Skeletal muscle tissue (tissue), 4 donors: ENCODE results near the gene ABTB2. TPM values are rescaled to one million over a fixed set of nuclear protein-coding genes. Genes with fewer than 3 reads are reported as not detected.

ENCODE experiments used
- H3K27ac ChIP-seq: one replicate; pipeline ENCODE4 v1.7.0; 2013; ENCODE audit warnings: mild to moderate bottlenecking, low read depth, low read length, inconsistent platforms
- H3K27me3 ChIP-seq, 3 donors: one replicate each; pipeline ENCODE4 v1.7.0; 2013; ENCODE audit warnings: low read length in 3 of 3; ENCODE audit not compliant: control insufficient read depth in 3 of 3, insufficient read depth in 3 of 3
- H3K36me3 ChIP-seq, 3 donors: one replicate each; pipeline ENCODE4 v1.7.0; 2013; ENCODE audit warnings: low read length in 3 of 3; ENCODE audit not compliant: control insufficient read depth in 3 of 3, insufficient read depth in 3 of 3
- H3K4me1 ChIP-seq, 3 donors: one replicate each; pipeline ENCODE4 v1.7.0; 2013; ENCODE audit warnings: low read length in 3 of 3, mild to moderate bottlenecking in 3 of 3; ENCODE audit not compliant: control insufficient read depth in 3 of 3, insufficient read depth in 3 of 3
- H3K4me3 ChIP-seq, 3 donors: one replicate each; pipeline ENCODE4 v1.7.0; 2013; ENCODE audit warnings: low read length in 3 of 3
- H3K9ac ChIP-seq, 3 donors: one replicate each; pipeline ENCODE4 v1.7.0; 2013; ENCODE audit warnings: low read length in 3 of 3, mild to moderate bottlenecking in 3 of 3, moderate library complexity in 2 of 3, low read depth in 1 of 3
- H3K9me3 ChIP-seq, 3 donors: one replicate each; pipeline ENCODE4 v1.7.0; 2013; ENCODE audit warnings: low read length in 3 of 3; ENCODE audit not compliant: control insufficient read depth in 3 of 3
- total RNA-seq: library from RNA; depleted of rRNA; stranded (reverse); fragments of >200 nt; gene quantifications from one replicate; pipeline ENCODE4 v1.2.3, GENCODE V29; 2014
- donor health status: Osteomylitis.

Gene ABTB2
- total RNA-seq, 1 donor from 2014 or later, result 6.3 TPM

DNA sequence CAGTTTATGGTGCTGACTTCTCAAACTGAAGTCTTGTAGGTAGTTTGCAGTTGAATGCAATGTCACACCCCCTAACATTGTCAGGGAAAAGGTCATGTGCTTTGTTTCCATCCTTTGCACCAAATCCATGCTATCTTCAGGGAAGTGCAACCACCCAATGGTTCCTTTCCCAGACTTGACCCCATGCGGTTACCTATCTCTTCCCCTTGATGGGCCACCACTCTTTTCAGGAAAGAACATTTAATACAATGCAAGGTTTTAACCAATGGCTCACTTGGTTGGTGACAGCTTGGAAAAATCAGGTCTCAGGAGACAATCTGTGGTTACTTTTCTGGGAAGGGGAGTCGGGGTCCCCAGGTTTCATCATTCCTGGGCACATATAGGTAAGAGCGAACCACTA is 2.1 kb downstream of the ABTB2 start:
- peak overlapping the region in 1 of 3 donors; percentile 72 for H3K9ac ChIP-seq
- no peaks in the 10 kb centered on the region for H3K9me3 ChIP-seq
- peaks cover 35 to 43% (median 40%) of the 10 kb centered on the region in 3 donors for H3K4me1 ChIP-seq
- H3K27me3 ChIP-seq, result no peaks in the 10 kb centered on the region
- H3K4me3 ChIP-seq, result peak overlapping the region; percentile 69 to 85 (median 82)
- no peaks in the 10 kb centered on the region for H3K36me3 ChIP-seq
- H3K27ac ChIP-seq, result no peak overlapping the region

DNA sequence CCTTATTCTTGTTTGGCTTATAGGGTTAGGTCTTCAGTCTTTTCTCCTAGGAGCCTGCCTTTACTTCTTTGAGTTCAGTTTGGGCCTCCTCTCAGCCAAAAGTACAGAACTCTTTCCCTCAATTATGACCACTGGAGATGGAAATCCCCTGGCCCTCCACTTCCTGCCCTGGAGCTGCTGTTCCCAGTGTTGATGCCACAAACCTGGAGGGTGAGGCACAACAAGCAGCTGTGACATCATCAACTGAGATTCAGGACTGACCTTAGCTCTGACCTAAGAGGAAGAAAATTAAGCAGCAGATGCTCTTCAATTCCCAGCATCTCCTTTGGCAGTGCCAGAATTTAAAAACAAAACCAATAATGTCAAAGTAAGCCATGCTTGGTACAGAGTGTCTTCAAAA is 3.0 kb downstream of the ABTB2 start:
- Histone ChIP-seq H3K4me3 (no peak overlapping the region), H3K36me3 (no peaks in the 10 kb centered on the region)

DNA sequence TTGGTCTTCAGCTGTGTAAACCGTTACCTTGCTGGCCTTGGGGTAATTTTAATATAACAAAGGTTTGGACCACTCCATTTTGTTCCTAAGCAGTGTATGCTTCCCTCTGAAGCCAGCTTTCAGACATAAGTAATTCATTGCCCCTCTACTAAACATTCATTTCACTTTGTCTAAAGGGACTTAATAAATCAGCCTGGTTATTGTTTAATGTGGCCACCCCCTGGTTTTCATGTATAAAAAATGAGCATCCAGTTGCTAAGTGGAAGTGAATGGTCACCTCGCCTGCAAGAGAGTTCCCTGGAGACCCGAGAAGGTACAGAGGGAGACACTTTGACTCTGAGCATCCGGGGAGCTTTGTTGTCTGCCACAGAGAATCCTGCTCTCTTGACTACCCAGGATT is 3.9 kb downstream of the ABTB2 start:
- no peaks in the 10 kb centered on the region for H3K9me3 ChIP-seq
- H3K36me3 ChIP-seq, result no peaks in the 10 kb centered on the region
- H3K4me3 ChIP-seq, result no peak overlapping the region
- no peaks in the 10 kb centered on the region for H3K27me3 ChIP-seq
- H3K9ac ChIP-seq, result no peak overlapping the region
- H3K27ac ChIP-seq, result no peak overlapping the region
- H3K4me1 ChIP-seq, result peaks cover 50 to 58% (median 54%) of the 10 kb centered on the region in 3 donors

More for the DNA sequence above, 3.0 kb downstream of the ABTB2 start:
- Histone ChIP-seq H3K9me3 (no peaks in the 10 kb centered on the region), H3K9ac (no peak overlapping the region), H3K27me3 (no peaks in the 10 kb centered on the region), H3K4me1 (peaks cover 42 to 52% (median 48%) of the 10 kb centered on the region in 3 donors), H3K27ac (no peak overlapping the region)

DNA sequence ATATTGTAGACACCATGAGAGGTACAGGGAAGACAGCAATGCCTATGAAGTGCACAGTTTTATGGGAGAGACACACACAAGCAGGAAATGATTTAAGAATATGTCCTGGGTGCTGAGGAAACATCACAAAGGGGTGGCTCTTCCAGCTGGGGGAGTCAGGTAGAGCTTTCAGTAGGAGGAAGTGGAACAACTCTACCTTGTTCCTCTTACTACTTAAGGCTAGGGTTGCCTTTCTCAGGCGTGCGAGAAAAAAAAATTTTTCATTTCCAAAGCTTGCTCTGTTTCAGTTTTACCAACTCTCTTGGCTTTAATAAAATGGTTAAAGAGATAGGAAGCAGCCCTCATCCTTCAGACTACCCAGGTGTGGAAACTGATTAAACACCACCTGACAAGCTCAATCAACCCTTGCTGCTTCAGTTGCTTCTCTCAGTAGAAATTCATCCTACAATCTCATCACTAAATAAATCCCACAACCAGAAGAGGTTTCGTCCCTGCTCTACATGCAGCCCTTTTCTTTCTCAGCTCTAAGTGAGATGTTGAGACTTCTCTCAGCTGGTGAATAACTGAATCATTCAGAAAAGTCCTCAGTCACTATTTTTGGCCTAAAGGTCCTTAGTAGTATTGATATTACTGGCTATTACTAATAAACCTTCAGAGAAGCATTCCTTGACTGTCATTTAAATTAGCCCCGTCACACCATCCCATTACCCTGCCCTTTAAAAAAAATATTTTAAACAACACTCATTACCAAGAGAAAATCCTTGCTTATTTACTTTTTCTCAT is 5.9 kb downstream of the ABTB2 start:
- peaks cover 53 to 63% (median 54%) of the 10 kb centered on the region in 3 donors for H3K4me1 ChIP-seq
- H3K9ac ChIP-seq, result no peak overlapping the region
- H3K9me3 ChIP-seq, result no peaks in the 10 kb centered on the region

DNA sequence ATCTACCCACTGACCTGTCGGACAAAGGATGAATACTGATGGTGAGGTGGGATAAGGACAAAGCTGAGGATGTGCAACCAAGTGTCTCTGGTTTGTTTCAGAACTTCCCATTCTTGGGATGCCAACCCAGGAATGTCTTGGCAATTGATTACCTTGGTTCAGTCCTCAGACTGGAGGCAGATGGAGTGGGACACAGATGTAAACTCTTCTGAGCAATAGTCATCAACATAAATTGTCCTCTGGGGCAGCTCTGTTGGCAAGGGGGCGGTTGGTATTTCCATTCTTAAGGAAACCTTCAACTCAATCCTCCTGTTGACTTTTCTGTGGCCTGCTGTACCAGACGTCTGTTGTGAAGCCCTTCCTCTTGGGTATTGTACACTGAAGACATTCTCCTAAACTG is 6.8 kb downstream of the ABTB2 start:
- peaks cover 54 to 62% (median 54%) of the 10 kb centered on the region in 3 donors for H3K4me1 ChIP-seq
- H3K9me3 ChIP-seq, result no peaks in the 10 kb centered on the region
- no peaks in the 10 kb centered on the region for H3K27me3 ChIP-seq
- no peak overlapping the region for H3K27ac ChIP-seq
- H3K4me3 ChIP-seq, result no peak overlapping the region
- no peak overlapping the region for H3K9ac ChIP-seq
- no peaks in the 10 kb centered on the region for H3K36me3 ChIP-seq

More for the DNA sequence above, 5.9 kb downstream of the ABTB2 start:
- H3K4me3 ChIP-seq, result no peak overlapping the region
- no peaks in the 10 kb centered on the region for H3K36me3 ChIP-seq
- no peaks in the 10 kb centered on the region for H3K27me3 ChIP-seq
- no peak overlapping the region for H3K27ac ChIP-seq

DNA sequence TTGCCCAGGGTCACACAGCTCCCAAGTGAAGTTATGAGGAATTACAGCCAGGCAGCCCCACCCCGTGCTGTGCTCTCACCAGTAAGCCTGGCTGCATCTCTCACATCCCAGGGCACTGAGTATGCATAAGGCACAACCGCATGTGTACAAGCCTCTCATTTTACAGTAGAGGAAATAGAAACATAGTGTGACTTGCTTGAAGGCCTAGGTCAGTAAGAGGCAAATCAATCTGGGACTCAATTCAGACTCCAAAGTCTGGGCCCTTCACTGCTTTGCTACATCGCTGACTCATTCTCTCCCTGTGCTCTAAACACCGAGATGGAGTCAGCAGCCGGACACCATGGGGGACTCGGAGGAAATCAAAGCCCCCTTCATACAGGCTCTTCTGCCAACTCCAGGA is 7.9 kb downstream of the ABTB2 start:
- Histone ChIP-seq H3K4me3 (no peak overlapping the region), H3K9me3 (no peaks in the 10 kb centered on the region), H3K27ac (peak overlapping the region; percentile 31), H3K4me1 (peaks cover 55 to 62% (median 56%) of the 10 kb centered on the region in 3 donors), H3K27me3 (no peaks in the 10 kb centered on the region), H3K9ac (peak overlapping the region in 1 of 3 donors; percentile 23), H3K36me3 (no peaks in the 10 kb centered on the region)

DNA sequence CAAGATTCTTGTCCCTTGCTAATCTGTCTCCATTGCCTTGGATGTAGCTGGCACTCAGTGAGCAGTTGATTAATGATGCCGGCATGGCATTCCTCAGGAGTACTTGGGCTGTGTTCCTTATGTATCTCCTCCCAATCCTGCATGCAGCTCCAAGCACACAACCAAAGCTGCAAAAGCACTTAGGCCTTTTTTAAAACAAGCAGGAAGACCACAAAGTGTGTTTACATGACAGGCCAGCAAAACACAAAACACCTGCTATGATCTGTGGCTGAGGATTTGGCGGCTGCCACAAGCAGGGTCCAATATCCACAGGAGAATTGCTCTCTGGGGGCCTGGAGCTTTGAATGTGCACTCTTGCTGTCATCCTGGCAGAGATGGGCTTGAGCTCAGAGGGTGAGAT is 8.9 kb downstream of the ABTB2 start:
- Histone ChIP-seq H3K27ac (peak overlapping the region; percentile 7), H3K36me3 (no peaks in the 10 kb centered on the region), H3K27me3 (no peaks in the 10 kb centered on the region), H3K4me1 (peaks cover 56 to 62% (median 59%) of the 10 kb centered on the region in 3 donors), H3K4me3 (no peak overlapping the region), H3K9ac (no peak overlapping the region), H3K9me3 (no peaks in the 10 kb centered on the region)

DNA sequence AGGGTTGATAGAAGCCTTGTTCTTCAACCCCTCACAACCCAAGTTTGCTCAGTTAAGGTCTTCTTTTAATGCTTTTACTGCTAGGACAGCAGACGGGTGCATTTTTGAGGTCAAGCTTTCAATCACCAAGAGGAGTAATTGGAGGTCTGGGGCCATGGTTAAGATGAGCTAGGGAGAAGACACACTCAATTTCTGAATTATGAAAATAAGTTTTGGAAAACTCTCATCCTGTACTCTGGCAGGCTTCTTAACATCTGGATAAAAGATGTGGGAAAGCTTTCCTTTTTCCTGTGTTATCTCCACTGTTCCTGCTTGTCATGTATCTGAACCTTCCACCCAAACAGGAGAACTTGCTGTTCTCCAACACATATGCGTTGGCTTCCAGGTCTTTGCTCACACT is 9.7 kb downstream of the ABTB2 start:
- Histone ChIP-seq H3K27ac (peak overlapping the region; percentile 7), H3K36me3 (no peaks in the 10 kb centered on the region), H3K4me1 (peaks cover 59 to 70% (median 60%) of the 10 kb centered on the region in 3 donors), H3K9ac (no peak overlapping the region), H3K4me3 (no peak overlapping the region), H3K9me3 (no peaks in the 10 kb centered on the region), H3K27me3 (no peaks in the 10 kb centered on the region)

DNA sequence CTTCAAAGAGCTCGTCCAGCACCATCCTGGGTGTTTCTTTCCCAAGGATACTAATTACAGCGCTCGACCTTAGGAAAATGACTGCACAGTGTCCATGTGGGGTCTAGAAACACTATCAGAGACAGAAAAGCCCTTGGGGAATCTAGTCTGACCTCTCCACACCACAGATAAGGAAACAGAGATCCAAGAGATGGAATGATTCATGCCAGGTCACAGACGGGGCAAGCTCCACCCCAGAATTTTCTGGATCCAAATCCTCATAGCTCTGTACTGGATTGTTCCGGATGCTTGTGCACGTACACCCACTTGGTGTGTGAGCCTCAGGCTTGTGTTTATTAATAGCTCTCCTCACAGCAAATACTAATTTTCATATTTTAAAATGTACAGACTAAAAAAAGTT is 11.3 kb downstream of the ABTB2 start:
- Histone ChIP-seq H3K9me3 (no peaks in the 10 kb centered on the region), H3K36me3 (no peaks in the 10 kb centered on the region), H3K4me1 (peaks cover 70 to 83% (median 74%) of the 10 kb centered on the region in 3 donors), H3K9ac (peak overlapping the region in 2 of 3 donors; percentile 35 to 74), H3K4me3 (peak overlapping the region in 2 of 3 donors; percentile 6 to 32), H3K27me3 (no peaks in the 10 kb centered on the region), H3K27ac (peak overlapping the region; percentile 90)

DNA sequence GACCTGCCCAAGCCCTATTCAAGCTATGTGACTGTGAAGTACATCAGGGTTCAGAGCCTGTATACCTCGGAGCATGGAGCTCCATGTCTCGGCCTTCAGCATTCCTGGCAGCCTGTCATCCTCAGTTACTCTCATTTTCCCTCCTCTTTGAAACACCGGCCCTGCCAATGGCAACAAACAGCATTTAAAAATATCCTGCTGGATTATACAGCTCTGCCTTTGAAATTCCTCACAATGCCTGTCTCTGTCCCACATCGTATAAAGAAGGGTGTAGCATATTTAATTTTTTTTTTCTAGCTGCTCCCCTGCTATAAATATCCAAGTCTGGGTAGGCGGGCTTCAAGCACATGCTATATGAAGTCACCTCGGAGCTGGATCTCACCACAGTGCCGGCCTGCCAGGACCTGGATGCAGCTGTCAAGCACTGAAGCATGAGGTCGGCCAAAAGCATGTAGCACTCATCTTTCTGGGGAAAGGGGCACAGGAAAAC is 11.8 kb downstream of the ABTB2 start:
- peaks cover 75 to 86% (median 78%) of the 10 kb centered on the region in 3 donors for H3K4me1 ChIP-seq
- H3K27me3 ChIP-seq, result no peaks in the 10 kb centered on the region
- H3K9me3 ChIP-seq, result no peaks in the 10 kb centered on the region
- H3K9ac ChIP-seq, result peak overlapping the region; percentile 35 to 74 (median 66)
- H3K27ac ChIP-seq, result peak overlapping the region; percentile 90
- H3K4me3 ChIP-seq, result peak overlapping the region; percentile 6 to 55 (median 40)
- H3K36me3 ChIP-seq, result no peaks in the 10 kb centered on the region
